ENCODE results near the gene IGFLR1.
"Not testable (repeated sequence)": the region's sequence is repeated elsewhere in the genome, so short reads cannot be mapped to it uniquely, and the experiment has no call there.

Gene IGFLR1

DNA sequence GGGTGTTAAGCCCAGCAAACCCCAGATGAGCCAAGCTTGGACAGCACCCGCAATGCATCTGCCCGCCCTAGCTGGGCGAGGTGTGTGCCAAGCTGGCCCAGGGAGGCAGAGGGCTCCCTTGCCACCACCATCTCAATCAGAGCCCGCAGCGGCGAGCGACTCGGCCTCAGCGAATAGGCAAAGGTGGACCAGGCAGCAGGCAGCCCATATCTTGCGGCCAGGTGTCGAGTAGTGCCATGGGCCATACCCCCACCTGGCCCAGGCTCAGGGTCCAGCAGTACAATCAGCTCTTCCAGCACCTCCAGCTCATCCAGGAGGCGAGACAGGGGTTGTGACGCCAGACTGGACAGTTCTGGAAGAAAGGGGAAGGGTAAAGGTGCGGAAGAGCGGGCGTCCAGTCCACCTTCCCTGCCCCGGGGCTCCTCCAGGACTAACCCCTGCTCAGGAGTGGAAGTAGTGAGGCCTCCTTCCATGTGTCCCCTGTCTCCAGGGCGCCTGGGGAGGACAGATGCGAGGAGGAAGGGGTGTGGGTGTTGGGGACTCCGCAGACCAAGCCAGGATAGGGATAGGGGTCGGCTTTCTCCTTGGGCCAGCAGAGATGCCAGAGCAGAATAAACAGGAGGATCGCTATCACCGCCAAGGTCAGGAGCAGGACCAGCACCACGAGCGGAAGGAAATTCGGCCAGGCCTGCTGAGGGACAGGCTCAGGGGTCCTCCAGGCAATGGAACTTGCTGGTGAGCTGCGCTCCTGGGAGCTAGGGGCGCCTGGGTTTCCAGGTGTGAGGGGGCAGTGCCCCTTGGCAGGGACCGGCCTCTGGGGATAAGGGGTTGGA is 2.8 kb downstream of the IGFLR1 start:
- no peak for DNase-seq (ENCODE audit: low read depth in 2 of 2)

DNA sequence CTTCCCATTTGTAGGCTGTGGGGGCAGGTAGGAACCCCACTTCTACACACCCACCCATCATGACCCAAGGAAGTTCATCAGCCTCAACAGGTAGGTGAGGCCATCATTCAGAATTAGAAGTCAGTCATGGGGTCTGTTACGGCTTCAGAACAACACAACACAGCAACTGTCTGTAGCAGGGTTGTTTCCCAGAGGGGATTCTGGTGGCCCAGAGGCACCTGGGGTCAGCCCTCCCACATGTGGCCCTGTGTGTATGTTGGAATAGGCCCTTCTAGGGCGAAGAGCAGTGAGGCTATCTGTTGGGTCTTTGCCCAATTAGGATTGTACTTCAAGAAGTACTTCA is 3.4 kb downstream of the IGFLR1 start:
- no peak for DNase-seq (ENCODE audit: low read depth in 2 of 2)

DNA sequence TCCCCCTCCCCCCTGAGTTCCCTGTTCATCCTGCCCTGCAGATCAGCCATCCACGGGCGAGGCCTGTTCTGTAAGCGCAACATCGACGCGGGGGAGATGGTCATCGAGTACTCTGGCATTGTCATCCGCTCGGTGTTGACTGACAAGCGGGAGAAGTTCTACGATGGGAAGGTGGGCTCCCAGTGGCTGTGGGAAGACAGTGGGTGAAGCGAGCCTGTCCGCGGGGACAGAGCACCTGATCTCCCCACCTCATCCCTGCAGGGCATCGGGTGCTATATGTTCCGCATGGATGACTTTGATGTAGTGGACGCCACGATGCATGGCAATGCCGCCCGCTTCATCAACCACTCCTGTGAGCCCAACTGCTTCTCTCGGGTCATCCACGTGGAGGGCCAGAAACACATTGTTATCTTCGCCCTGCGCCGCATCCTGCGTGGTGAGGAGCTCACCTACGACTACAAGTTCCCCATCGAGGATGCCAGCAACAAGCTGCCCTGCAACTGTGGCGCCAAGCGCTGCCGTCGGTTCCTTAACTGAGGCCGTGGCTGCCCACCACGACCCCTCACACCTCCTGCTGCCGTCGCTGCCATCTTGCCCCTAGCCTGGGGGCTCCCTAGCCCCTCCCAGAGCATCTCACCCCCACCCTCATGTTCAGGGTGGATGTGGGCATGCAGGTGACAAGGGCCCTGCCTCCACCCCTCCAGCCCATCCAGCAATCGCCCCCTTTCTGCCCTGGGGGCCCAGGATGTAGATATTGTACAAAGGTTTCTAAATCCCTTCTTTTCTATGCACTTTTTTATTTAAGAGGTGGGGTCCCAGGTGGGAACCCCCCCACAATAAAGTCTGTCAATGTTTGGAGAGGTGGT is 4.0 kb downstream of the IGFLR1 start:
- DNase-seq (ENCODE audit: low read depth in 2 of 2): no peak

DNA sequence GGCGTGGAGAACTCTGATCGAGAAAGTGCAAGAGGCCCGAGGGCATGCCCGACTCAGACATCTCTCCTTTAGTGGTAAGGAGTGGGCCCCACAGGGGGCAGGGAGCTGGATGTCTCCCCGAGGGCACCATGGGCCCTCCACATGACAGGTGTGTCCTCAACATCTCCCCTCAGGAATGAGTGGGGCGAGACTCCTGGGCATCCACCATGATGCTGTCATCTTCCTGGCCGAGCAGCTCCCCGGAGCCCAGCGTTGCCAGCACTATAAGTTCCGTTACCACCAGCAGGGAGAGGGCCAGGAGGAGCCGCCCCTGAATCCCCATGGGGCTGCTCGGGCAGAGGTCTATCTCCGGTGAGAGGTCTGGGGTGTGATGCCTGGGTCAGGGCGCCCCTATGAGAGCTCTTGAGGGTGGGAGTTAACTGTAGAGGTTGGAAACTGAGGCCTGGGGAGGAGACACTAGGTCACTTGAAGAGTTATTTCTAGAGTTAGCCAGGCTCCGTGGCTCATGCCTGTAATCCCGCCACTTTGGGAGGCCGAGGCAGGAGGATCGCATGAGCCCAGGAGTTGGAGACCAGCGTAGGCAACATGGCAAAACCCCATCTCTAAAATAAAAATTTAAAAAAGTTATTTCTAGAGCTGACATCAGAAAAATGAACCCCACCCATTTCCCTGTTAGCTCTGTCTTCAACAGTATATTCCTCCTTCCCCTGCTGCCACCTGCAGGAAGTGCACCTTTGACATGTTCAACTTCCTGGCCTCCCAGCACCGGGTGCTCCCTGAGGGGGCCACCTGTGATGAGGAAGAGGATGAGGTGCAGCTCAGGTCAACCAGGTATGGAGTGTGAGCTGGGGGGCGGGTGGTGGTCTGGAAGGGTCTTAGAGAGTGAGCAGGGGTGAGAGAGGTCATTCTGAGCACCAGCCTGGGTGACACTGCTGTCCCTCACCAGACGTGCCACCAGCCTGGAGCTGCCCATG is 5.1 kb downstream of the IGFLR1 start:
- no peak for DNase-seq (ENCODE audit: low read depth in 2 of 2)

DNA sequence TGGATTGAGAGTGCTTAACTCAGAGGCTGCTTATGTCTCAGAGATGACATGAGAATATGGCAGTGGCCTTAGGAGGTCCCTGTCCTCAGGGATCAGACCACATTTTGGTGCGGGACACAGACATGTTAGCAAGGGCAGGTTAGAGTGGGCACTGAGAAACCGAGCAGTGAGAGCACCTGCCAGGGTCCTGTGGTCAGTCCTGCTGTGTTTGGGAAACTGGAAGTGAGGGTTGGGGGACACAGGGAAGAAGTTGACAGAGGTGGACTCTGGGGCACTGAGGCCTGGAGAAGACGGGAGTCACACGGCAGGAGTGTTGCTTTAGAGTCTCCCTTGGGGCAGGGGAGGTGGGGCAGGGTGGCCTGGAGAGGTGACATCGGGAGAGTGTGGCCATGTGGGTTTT is 7.4 kb downstream of the IGFLR1 start:
- DNase-seq (ENCODE audit: low read depth in 2 of 2): no peak

DNA sequence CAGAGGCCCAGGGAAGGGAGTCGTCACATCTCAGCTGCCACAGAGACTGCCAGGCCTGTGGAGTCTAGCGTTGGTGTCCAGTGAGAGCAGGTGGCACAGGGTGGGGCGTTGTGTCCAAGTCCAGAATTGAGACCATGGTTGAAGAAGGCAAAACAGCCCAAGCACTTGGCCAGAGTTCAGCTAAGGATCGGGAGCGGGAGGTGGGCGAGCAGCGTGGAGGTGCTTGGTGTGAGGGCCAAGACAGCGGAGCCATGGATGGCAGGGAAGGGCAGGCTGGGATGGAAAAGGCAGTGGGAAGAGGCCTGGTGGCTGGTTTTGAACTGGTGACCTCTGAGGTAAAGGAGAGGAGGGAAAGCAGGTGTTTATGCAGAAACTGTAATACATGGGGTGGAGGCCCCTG is 8.0 kb downstream of the IGFLR1 start:
- DNase-seq (ENCODE audit: low read depth in 2 of 2): no peak

DNA sequence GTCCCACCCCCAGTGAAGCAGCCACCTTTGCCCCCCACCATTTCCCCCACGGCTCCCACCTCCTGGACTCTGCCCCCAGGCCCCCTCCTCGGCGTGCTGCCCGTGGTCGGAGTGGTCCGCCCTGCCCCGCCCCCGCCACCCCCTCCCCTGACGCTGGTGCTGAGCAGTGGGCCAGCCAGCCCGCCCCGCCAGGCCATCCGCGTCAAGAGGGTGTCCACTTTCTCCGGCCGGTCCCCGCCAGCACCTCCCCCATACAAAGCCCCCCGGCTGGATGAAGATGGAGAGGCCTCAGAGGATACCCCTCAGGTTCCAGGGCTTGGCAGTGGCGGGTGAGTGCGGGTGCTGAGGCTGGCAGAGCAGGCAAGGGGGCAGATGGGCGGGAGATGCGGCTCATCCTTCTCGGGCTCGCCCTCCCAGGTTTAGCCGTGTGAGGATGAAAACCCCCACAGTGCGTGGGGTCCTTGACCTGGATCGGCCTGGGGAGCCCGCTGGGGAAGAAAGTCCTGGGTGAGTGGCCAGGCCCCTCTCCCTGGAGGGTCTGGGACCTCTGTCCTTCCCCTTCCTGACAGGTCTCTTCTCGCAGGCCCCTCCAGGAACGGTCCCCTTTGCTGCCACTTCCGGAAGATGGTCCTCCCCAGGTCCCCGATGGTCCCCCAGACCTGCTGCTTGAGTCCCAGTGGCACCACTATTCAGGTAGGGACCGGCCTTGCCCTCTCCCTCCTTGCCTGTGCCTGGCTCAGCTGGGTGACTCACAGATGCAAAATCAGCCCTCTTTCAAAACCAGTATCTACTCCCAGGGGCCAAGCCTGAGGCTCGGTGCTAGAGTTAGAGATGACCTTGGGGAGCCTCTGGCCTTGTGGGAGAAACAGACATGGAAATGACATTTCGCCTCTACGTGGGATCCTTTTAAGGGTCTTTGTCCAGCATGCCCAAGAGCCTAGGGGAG is 8.8 kb downstream of the IGFLR1 start:
- DNase-seq (ENCODE audit: low read depth in 2 of 2): no peak

DNA sequence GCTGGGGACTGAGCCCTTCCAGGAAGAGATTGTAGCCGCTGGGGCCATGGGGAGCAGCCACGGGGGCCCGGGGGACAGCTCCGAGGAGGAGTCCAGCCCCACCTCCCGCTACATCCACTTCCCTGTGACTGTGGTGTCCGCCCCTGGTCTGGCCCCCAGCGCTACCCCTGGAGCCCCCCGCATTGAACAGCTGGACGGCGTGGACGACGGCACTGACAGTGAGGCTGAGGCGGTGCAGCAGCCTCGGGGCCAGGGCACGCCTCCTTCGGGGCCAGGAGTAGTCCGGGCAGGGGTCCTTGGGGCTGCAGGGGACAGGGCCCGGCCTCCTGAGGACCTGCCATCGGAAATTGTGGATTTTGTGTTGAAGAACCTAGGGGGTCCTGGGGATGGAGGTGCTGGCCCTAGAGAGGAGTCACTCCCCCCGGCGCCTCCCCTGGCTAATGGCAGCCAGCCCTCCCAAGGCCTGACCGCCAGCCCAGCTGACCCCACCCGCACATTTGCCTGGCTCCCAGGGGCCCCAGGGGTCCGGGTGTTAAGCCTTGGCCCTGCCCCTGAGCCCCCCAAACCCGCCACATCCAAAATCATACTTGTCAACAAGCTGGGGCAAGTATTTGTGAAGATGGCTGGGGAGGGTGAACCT is 9.6 kb downstream of the IGFLR1 start:
- DNase-seq (ENCODE audit: low read depth in 2 of 2): no peak

DNA sequence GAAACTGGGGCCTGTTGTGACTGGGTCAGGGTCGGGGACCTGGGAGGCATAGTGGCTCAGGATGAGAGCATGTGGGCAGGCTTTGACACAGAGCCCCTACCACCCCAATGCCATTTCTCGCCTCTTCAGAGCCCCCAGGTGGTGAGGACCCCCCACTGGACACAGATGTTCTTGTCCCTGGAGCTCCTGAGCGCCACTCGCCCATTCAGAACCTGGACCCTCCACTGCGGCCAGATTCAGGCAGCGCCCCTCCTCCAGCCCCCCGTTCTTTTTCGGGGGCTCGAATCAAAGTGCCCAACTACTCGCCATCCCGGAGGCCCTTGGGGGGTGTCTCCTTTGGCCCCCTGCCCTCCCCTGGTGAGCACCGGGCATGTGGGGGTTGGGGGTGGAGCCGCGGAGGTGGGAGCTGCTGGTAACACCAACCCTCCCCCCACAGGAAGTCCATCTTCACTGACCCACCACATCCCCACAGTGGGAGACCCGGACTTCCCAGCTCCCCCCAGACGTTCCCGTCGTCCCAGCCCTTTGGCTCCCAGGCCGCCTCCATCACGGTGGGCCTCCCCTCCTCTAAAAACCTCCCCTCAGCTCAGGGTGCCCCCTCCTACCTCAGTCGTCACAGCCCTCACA is 10.4 kb downstream of the IGFLR1 start:
- no peak for DNase-seq (ENCODE audit: low read depth in 2 of 2)

DNA sequence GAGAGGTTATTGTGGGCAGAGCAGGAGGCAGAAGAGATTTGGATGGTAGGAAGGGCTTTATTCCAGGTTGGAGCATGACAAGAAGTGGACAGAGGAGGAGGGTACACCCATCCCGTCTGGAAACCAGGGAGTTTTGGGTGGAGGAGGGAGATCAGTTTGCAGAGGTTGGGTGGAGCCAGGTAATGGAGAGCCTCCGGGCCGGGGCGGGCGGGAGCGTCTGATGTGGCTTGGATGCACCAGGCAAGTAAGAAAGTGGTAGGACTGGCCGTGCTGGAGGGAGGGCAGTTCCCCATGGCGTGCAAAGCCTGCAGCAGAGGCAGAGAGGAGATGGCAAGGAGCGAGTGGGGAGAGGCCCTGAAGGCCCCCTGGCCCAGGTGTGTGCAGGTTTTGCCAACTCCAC is 10.9 kb downstream of the IGFLR1 start:
- DNase-seq (ENCODE audit: low read depth in 2 of 2): no peak

DNA sequence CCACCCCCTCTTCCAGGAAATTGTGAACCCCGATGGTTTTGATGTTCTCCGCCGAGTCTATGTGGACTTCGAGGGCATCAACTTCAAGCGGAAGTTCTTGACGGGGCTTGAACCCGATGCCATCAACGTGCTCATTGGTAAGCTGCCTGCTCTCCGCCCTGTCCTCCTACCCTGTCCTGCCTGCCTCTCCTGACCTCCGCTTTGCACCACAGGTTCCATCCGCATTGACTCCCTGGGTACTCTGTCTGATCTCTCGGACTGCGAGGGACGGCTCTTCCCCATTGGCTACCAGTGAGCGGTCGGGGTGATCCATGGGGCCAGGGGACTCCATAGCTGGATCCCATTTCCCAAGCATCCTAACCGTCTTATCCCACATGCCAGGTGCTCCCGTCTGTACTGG is 11.9 kb downstream of the IGFLR1 start:
- no peak for DNase-seq (ENCODE audit: low read depth in 2 of 2)

DNA sequence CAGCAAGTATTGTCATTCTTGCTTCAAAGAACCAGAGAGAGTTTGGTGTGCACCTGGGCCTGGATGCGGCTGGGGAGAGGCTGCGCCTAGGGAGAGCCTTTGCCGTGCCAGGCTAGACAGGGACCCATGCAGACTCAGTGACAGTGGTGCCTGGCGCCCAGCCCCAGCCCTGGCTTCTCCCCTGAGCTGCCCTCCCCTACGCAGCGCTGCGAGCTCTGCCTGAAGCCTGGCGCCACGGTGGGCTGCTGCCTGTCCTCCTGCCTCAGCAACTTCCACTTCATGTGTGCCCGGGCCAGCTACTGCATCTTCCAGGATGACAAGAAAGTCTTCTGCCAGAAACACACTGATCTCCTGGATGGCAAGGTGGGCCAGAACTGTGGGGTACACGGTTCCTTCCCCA is 12.5 kb downstream of the IGFLR1 start:
- no peak for DNase-seq (ENCODE audit: low read depth in 2 of 2)

DNA sequence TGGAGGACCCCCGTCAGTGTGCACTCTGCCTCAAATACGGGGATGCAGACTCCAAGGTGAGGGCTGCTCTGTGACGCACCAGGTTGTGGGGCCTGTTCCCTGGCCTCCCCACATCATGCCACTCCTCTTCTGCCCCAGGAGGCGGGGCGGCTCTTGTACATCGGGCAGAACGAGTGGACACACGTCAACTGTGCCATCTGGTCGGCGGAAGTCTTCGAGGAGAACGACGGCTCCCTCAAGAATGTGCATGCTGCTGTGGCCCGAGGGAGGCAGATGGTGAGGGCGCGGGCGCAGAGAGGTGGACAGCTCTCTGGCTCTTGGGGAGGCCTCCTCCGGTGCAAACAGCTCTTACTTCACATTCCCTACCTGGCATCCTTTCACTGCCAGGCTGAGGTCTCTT is 13.2 kb downstream of the IGFLR1 start:
- DNase-seq (ENCODE audit: low read depth in 2 of 2): no peak

DNA sequence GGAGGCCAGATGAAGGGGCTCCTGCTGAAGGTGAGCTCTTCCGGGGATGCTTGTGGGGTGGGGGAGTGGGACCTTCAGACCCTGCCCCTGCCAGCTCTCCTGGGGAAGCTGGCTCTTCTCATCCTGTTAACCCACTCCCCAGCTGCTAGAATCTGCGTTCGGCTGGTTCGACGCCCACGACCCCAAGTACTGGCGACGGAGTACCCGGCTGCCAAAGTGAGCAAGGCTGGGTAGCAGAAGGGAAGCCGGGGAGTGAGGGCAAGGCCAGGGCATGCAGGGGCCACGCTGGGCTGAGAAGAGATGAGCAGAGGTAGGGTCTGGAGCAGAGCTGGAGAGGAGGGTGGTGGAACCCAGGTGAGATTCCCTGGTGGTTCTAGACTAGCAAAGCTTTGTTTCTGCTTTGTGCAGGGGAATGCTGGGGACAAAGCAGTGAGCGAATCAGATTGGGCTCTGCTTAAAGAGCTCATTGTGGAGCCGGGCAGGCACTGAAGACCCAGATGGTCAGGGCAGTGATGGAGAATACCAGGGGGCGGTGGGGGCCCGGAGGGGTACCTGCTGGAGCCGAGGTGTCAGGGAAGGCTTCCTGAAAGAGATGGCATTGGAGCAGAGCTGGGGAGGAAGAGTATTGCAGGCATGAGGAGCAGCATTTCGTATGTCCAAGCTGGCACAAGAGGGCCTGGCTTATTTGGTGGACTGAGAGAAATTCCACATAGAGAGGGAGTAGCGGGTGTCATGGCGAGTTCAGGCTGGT is 14.1 kb downstream of the IGFLR1 start:
- no peak for DNase-seq (ENCODE audit: low read depth in 2 of 2)

DNA sequence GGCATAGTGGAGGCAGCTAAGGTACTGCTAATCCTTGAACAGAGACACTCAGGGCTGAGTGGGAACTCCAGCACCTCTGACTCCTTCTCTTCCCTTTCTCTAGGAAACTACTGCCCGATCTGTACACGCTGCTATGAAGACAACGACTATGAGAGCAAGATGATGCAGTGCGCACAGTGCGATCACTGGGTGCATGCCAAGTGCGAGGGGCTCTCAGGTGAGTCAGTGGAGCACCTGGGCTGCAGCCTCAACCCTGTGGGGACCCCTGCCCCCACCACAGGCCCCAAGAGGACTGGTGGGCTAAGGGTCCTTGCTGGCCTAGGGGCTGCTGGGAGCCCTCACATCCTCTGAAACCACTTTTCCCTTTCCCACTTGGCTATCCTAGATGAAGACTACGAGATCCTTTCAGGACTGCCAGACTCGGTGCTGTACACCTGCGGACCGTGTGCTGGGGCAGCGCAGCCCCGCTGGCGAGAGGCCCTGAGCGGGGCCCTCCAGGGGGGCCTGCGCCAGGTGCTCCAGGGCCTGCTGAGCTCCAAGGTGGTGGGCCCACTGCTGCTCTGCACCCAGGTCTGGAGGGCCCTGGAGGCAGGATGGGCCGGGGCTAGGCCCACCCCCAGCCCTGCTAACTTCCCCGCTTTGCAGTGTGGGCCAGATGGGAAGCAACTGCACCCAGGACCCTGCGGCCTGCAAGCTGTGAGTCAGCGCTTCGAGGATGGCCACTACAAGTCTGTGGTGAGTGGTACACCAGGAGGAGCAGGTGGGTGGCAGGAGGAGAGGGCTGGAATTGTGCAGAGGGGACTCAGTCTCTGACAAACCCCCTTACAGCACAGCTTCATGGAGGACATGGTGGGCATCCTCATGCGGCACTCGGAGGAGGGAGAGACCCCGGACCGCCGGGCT is 14.9 kb downstream of the IGFLR1 start:
- DNase-seq (ENCODE audit: low read depth in 2 of 2): no peak

DNA sequence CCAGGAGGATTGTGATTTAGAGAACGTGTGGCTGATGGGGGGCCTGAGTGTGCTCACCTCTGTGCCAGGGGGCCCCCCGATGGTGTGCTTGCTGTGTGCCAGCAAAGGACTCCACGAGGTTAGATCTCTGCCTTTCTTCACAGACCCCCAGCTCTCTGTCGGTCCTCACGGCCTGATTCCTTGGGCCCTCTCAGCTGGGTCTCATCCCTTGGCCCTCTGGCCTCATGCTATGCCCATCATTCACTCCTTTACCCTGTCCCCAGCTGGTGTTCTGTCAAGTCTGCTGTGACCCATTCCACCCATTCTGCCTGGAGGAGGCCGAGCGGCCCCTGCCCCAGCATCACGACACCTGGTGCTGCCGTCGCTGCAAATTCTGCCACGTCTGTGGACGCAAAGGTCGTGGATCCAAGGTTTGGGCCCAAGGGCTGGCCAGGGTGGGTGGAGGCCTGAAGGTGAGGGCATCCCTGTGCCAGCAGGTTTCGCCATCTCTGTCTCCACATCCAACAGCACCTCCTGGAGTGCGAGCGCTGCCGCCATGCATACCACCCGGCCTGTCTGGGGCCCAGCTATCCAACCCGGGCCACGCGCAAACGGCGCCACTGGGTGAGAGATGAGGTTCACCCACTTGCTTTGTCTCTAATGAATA is 16.9 kb downstream of the IGFLR1 start:
- DNase-seq (ENCODE audit: low read depth in 2 of 2): no peak

DNA sequence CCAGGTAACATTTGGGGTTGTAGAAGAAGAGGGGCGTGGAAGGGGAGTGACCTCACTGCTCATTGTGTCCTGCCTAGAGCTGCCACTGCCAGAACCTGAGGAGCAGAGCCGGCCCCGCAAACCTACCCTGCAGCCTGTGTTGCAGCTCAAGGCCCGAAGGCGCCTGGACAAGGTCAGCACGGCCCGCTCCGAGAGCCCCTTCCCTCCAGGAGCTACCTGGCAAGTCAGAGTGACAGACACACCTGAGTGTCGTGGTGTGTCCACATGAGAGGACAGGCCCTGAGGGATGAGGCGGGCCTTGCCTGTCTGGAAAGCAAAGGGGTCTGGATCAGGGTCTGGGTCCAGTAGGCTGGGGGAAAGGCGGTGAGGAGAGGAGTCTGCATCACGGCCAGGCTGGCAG is 17.7 kb downstream of the IGFLR1 start:
- DNase-seq (ENCODE audit: low read depth in 2 of 2): no peak

DNA sequence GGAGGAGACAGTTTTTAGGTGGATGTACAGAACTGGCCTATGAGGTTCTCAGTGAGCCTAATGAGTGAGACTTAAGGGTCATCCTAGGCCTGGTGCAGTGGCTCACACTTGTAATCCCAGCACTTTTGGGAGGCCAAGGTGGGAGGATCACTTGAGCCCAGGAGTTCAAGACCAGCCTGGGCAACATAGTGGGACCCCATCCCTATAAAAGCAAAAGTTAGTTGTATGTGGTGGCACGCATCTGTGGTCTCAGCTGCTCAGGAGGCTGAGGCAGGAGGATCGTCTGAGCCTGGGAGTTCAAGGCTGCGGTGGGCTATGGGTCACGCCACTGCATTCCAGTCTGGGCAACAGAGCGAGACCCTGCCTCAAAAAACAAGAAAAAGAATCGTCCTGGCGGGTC is 18.1 kb downstream of the IGFLR1 start:
- DNase-seq (ENCODE audit: low read depth in 2 of 2): not testable (repeated sequence)
